ENCODE results near the gene UBXN7. TPM values are rescaled to one million over a fixed set of nuclear protein-coding genes. Genes with fewer than 3 reads are reported as not detected.

Gene UBXN7
- total RNA-seq, 1 experiment from 2014 or later, result 61.7 TPM

DNA sequence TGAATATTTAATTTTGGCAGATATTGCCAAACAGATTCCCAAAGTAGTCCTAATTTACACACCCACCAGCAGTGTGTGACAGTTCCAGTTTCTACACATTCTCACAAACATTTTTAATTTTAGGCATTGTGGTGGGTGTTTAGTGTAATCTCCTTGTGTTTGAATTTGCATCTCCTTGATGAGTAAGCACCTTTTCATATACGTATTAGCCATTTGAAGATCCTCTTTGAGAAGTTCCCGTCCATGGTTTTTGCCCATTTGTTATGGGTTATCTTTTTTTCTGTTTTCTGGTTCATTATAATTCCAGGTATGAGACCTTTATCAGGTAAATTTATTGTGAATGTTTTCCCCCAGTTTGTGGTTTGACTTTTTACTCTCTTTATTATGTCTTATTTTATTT, 91.8 kb downstream of the UBXN7 start:
- H3K4me1 ChIP-seq (ENCODE audit: control insufficient read depth, insufficient read depth, low read length), result no peaks in the 10 kb centered on the region
- intact Hi-C loops (cut with micrococcal nuclease; ENCODE audit: unreplicated experiment) (no loop called here), in situ Hi-C loops (cut with HindIII; ENCODE audit: low pct_unique_long_range_greater_than_20kb, low sequenced_read_pairs) (no loop called here)
- H3K4me3 ChIP-seq (ENCODE audit: low read depth in 2 of 2, low read length in 2 of 2), result no peak overlapping the region
- ChIA-PET CTCF (no interaction called here), POLR2A (no interaction called here)
- no peak for ATAC-seq
- H3K9me3 ChIP-seq (ENCODE audit: control insufficient read depth, insufficient read depth, low read depth, low read length), result no peaks in the 10 kb centered on the region
- TF ChIP-seq, protein P1, sequence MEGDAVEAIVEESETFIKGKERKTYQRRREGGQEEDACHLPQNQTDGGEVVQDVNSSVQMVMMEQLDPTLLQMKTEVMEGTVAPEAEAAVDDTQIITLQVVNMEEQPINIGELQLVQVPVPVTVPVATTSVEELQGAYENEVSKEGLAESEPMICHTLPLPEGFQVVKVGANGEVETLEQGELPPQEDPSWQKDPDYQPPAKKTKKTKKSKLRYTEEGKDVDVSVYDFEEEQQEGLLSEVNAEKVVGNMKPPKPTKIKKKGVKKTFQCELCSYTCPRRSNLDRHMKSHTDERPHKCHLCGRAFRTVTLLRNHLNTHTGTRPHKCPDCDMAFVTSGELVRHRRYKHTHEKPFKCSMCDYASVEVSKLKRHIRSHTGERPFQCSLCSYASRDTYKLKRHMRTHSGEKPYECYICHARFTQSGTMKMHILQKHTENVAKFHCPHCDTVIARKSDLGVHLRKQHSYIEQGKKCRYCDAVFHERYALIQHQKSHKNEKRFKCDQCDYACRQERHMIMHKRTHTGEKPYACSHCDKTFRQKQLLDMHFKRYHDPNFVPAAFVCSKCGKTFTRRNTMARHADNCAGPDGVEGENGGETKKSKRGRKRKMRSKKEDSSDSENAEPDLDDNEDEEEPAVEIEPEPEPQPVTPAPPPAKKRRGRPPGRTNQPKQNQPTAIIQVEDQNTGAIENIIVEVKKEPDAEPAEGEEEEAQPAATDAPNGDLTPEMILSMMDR (IDR thresholded peaks at IDR 0.05), result no peak
- TF ChIP-seq, protein P2, sequence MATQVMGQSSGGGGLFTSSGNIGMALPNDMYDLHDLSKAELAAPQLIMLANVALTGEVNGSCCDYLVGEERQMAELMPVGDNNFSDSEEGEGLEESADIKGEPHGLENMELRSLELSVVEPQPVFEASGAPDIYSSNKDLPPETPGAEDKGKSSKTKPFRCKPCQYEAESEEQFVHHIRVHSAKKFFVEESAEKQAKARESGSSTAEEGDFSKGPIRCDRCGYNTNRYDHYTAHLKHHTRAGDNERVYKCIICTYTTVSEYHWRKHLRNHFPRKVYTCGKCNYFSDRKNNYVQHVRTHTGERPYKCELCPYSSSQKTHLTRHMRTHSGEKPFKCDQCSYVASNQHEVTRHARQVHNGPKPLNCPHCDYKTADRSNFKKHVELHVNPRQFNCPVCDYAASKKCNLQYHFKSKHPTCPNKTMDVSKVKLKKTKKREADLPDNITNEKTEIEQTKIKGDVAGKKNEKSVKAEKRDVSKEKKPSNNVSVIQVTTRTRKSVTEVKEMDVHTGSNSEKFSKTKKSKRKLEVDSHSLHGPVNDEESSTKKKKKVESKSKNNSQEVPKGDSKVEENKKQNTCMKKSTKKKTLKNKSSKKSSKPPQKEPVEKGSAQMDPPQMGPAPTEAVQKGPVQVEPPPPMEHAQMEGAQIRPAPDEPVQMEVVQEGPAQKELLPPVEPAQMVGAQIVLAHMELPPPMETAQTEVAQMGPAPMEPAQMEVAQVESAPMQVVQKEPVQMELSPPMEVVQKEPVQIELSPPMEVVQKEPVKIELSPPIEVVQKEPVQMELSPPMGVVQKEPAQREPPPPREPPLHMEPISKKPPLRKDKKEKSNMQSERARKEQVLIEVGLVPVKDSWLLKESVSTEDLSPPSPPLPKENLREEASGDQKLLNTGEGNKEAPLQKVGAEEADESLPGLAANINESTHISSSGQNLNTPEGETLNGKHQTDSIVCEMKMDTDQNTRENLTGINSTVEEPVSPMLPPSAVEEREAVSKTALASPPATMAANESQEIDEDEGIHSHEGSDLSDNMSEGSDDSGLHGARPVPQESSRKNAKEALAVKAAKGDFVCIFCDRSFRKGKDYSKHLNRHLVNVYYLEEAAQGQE (IDR thresholded peaks at IDR 0.05; ENCODE audit: insufficient read depth in 1 of 2, low read depth in 2 of 2, low read length in 1 of 2), result no peak
- TF ChIP-seq POLR2AphosphoS5 (IDR thresholded peaks at IDR 0.05; ENCODE audit: low read depth, low read length), result no peak
- TF ChIP-seq TCF7L2 (IDR thresholded peaks at IDR 0.05; ENCODE audit: low read depth, low read length), result no peak
- no peak for TF ChIP-seq SIN3A (IDR thresholded peaks at IDR 0.05; ENCODE audit: borderline replicate concordance, insufficient read depth, low read depth, low read length)
- H3K27me3 ChIP-seq (ENCODE audit: control insufficient read depth, insufficient read depth, low read length), result no peaks in the 10 kb centered on the region
- no peak overlapping the region for H3K27ac ChIP-seq (ENCODE audit: low read length)
- BruUV-seq (replicated peaks), result no TSS peak
- DNase-seq (ENCODE audit: low read depth, low spot score), result no peak
- no peaks in the 10 kb centered on the region for H3K36me3 ChIP-seq (ENCODE audit: control insufficient read depth, insufficient read depth, low read length)

DNA sequence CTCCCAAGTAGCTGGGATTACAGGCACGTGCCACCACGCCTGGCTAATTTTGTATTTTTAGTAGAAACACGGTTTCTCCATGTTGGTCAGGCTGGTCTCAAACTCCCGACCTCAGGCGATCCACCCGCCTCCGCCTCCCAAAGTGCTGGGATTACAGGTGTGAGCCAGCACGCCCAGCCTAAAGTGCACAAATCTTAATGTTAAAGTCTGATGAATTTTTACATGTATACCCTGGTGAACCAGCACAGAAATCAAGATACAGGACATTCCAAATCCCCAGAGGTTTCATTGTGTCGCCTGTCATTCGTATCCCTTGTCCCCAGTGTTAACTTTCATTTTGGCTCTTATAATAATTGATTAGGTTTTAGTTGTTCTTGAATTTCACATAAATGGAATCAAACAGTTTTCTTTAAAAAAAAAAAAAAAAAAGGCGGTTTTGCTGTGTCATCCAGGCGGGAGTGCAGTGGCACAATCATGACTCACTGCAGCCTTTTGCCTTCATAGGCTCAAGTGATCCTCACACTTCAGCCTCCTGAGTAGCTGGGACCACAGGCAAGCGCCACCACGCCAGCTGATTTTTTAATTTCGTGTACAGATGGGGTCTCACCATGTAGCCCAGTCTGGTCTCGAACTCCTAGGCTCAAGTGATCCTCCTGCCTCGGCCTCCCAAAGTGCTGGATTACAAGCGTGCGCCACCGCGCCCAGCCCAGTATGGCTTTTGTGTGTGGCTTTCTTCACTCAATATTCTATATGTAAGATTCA, 92.6 kb downstream of the UBXN7 start:
- intact Hi-C loops (cut with micrococcal nuclease; ENCODE audit: unreplicated experiment) (no loop called here), in situ Hi-C loops (cut with HindIII; ENCODE audit: low pct_unique_long_range_greater_than_20kb, low sequenced_read_pairs) (no loop called here)
- ATAC-seq, result no peak
- H3K4me3 ChIP-seq (ENCODE audit: low read depth in 2 of 2, low read length in 2 of 2), result no peak overlapping the region
- H3K9me3 ChIP-seq (ENCODE audit: control insufficient read depth, insufficient read depth, low read depth, low read length), result no peaks in the 10 kb centered on the region
- CTCF ChIA-PET, result interaction anchor here (0.5 kb wide), 1 partner anchor 37 kb away, joined by 3 read pairs; no protein-coding TSS in a partner anchor
- no TSS peak for BruUV-seq (replicated peaks)
- no peak overlapping the region for H3K27ac ChIP-seq (ENCODE audit: low read length)
- DNase-seq (ENCODE audit: low read depth, low spot score), result no peak
- H3K4me1 ChIP-seq (ENCODE audit: control insufficient read depth, insufficient read depth, low read length), result no peaks in the 10 kb centered on the region
- TF ChIP-seq POLR2AphosphoS5 (IDR thresholded peaks at IDR 0.05; ENCODE audit: low read depth, low read length) (no peak), SIN3A (IDR thresholded peaks at IDR 0.05; ENCODE audit: borderline replicate concordance, insufficient read depth, low read depth, low read length) (no peak), TCF7L2 (IDR thresholded peaks at IDR 0.05; ENCODE audit: low read depth, low read length) (no peak)
- TF ChIP-seq, protein P2 (IDR thresholded peaks at IDR 0.05; ENCODE audit: insufficient read depth in 1 of 2, low read depth in 2 of 2, low read length in 1 of 2), result no peak
- TF ChIP-seq, protein P1 (IDR thresholded peaks at IDR 0.05), result no peak
- no peaks in the 10 kb centered on the region for H3K36me3 ChIP-seq (ENCODE audit: control insufficient read depth, insufficient read depth, low read length)
- H3K27me3 ChIP-seq (ENCODE audit: control insufficient read depth, insufficient read depth, low read length), result no peaks in the 10 kb centered on the region
- POLR2A ChIA-PET, result no interaction called here
